Measurements from ENCODE around the gene SLC25A21. TPM values are rescaled to one million over a fixed set of nuclear protein-coding genes. Genes with fewer than 3 reads are reported as not detected.

Gene SLC25A21
- total and polyA plus RNA-seq, 10 donors = 0.06 to 1.1 (median 0.22) TPM; not detected in 2

DNA sequence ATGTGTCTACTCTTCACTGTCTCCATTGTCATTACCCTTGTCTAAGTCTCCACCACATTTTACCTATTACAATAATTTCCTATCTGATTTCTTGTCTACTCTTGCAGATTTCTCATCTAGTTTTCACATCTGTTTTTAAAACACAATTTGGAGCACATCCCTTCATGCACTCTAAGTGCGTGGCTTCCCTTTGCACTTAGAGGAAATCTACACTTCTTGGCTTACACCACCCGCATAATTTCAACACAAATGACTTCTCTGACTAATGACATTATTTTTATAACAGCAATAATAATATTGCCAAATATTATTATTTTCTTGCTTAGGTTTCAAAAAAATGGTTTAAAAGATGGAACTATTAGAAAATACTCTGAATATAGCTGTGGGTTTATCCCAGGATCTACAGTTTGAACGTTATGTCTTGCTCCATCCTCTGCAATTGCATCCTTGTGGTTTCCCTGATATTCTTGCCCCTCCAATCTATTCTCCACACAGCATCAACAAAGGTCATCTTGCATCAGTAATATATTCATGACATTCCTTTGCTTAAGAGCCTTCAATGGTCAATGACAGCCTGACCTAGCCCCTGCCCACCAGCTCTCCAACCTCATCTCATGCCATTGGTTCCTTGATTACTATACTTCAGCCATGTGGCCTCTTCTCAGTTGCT lies 153.7 kb downstream of the SLC25A21 start:
- intact Hi-C loops (cut with DNase I; ENCODE audit: low total_unique reads) = no loop called here
- Histone ChIP-seq H3K36me3 (no peaks in the 10 kb centered on the region), H3K4me3 (no peak overlapping the region), H3K27ac (no peak overlapping the region), H3K9me3 (peaks cover 0 to 6% (median 0%) of the 10 kb centered on the region in 8 donors), H3K27me3 (replicated peaks in 1 of 7) (no peaks in the 10 kb centered on the region), H3K4me1 (no peaks in the 10 kb centered on the region)
- 56 to 69% (median 57%) methylated on average over 3 of the region's 3 CpGs for WGBS, 5 donors
- TF ChIP-seq POLR2A (IDR thresholded peaks at IDR 0.05) (no peak), POLR2AphosphoS5 (IDR thresholded peaks at IDR 0.05) (no peak)
- TF ChIP-seq, protein P1, sequence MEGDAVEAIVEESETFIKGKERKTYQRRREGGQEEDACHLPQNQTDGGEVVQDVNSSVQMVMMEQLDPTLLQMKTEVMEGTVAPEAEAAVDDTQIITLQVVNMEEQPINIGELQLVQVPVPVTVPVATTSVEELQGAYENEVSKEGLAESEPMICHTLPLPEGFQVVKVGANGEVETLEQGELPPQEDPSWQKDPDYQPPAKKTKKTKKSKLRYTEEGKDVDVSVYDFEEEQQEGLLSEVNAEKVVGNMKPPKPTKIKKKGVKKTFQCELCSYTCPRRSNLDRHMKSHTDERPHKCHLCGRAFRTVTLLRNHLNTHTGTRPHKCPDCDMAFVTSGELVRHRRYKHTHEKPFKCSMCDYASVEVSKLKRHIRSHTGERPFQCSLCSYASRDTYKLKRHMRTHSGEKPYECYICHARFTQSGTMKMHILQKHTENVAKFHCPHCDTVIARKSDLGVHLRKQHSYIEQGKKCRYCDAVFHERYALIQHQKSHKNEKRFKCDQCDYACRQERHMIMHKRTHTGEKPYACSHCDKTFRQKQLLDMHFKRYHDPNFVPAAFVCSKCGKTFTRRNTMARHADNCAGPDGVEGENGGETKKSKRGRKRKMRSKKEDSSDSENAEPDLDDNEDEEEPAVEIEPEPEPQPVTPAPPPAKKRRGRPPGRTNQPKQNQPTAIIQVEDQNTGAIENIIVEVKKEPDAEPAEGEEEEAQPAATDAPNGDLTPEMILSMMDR (IDR thresholded peaks at IDR 0.05 in 8 of 11, conservative IDR thresholded peaks at IDR 0.05 in 3 of 11) = no peak
- no peak for DNase-seq

GRCh38 chr14:37013078-37013477 lies 159.3 kb downstream of the SLC25A21 start:
- TF ChIP-seq POLR2AphosphoS5 (IDR thresholded peaks at IDR 0.05) (no peak), POLR2A (IDR thresholded peaks at IDR 0.05) (no peak)
- TF ChIP-seq, protein P1 (IDR thresholded peaks at IDR 0.05 in 8 of 11, conservative IDR thresholded peaks at IDR 0.05 in 3 of 11) = no peak
- no peak overlapping the region for H3K4me3 ChIP-seq
- H3K4me1 ChIP-seq = no peaks in the 10 kb centered on the region
- no peak for DNase-seq
- intact Hi-C loops (cut with DNase I; ENCODE audit: low total_unique reads) = no loop called here
- WGBS, 5 donors = 37 to 61% (median 39%) methylated on average over 4 of the region's 4 CpGs
- H3K27me3 ChIP-seq (replicated peaks in 1 of 7) = no peaks in the 10 kb centered on the region
- no peaks in the 10 kb centered on the region for H3K36me3 ChIP-seq
- no peak overlapping the region for H3K27ac ChIP-seq
- H3K9me3 ChIP-seq = peaks cover 0 to 6% (median 0%) of the 10 kb centered on the region in 8 donors

- Histone ChIP-seq H3K27me3 (replicated peaks in 1 of 7) (no peaks in the 10 kb centered on the region), H3K36me3 (no peaks in the 10 kb centered on the region), H3K4me3 (no peak overlapping the region), H3K9me3 (no peaks in the 10 kb centered on the region), H3K4me1 (no peaks in the 10 kb centered on the region), H3K27ac (no peak overlapping the region)
- intact Hi-C loops (cut with DNase I; ENCODE audit: low total_unique reads) = no loop called here
- DNase-seq = no peak
- TF ChIP-seq, protein P1 (IDR thresholded peaks at IDR 0.05 in 8 of 11, conservative IDR thresholded peaks at IDR 0.05 in 3 of 11) = no peak
- TF ChIP-seq POLR2AphosphoS5 (IDR thresholded peaks at IDR 0.05) (no peak), POLR2A (IDR thresholded peaks at IDR 0.05) (no peak)
- 59 to 69% (median 62%) methylated on average over 1 of the region's 1 CpG for WGBS, 5 donors
Observed at GRCh38 chr14:36998686-36999085, 173.7 kb downstream of the SLC25A21 start.

DNA sequence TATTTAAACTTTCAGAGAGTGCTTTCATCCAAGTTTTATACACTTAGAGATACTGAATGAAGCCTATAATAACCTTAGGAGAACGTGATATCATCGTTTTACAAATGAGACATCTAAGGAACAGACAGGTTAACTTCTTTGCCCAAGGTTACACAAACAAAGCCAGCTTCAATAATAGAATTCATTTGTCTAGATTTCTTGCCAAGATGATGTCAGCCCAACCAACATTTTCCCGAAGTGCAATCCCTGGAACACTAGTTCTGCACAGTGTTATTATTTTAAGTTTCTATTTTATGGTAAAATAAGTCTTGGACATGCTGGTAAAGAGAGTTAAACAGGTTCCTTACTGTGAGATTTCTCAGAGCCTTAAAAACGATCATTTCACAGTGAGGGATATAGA lies 174.6 kb downstream of the SLC25A21 start:
- no peak overlapping the region for H3K27ac ChIP-seq
- H3K36me3 ChIP-seq = no peaks in the 10 kb centered on the region
- H3K4me1 ChIP-seq = no peaks in the 10 kb centered on the region
- DNase-seq = no peak
- H3K9me3 ChIP-seq = no peaks in the 10 kb centered on the region
- 46 to 64% (median 53%) methylated on average over 4 of the region's 4 CpGs for WGBS, 5 donors
- H3K4me3 ChIP-seq = no peak overlapping the region
- H3K27me3 ChIP-seq (replicated peaks in 1 of 7) = no peaks in the 10 kb centered on the region
- TF ChIP-seq POLR2AphosphoS5 (IDR thresholded peaks at IDR 0.05) = no peak
- TF ChIP-seq, protein P1 (IDR thresholded peaks at IDR 0.05 in 8 of 11, conservative IDR thresholded peaks at IDR 0.05 in 3 of 11) = no peak
- no peak for TF ChIP-seq POLR2A (IDR thresholded peaks at IDR 0.05)
- intact Hi-C loops (cut with DNase I; ENCODE audit: low total_unique reads) = no loop called here
